Erythroblast (primary cell): ENCODE data around the gene TNNC1.

ENCODE experiments used
- GATA1 ChIP-seq: IDR thresholded peaks from 2 replicates; pipeline ENCODE4 v1.6.1; 2011; ENCODE audit warnings: low read depth, mild to moderate bottlenecking, control low read depth, low read length, moderate library complexity
- POLR2A ChIP-seq: IDR thresholded peaks from 2 replicates; pipeline ENCODE4 v1.6.1; 2011; ENCODE audit warnings: mild to moderate bottlenecking, low read length

GRCh38 chr3:52407779-52408178 is 46.1 kb downstream of the TNNC1 start:
- TF ChIP-seq POLR2A (no peak), GATA1 (no peak)
